NT2/D1 (cell line): ENCODE measurements around the gene GOLGA8B.

Experiments
- SUZ12 ChIP-seq: IDR thresholded peaks from 2 replicates; pipeline ENCODE4 v1.6.1; 2011; ENCODE audit not compliant: insufficient read length, insufficient read depth; ENCODE audit errors: extremely low read depth
- YY1 ChIP-seq: IDR thresholded peaks from 2 replicates; pipeline ENCODE4 v1.6.1; 2011; ENCODE audit not compliant: insufficient read length, insufficient read depth

- TF ChIP-seq YY1: no peak
- TF ChIP-seq SUZ12: no peak
Measured at GRCh38 chr15:34606131-34606530, 22.7 kb upstream of the GOLGA8B start.
